Measurements from ENCODE around the gene ICA1.

ICA1 gene

DNA sequence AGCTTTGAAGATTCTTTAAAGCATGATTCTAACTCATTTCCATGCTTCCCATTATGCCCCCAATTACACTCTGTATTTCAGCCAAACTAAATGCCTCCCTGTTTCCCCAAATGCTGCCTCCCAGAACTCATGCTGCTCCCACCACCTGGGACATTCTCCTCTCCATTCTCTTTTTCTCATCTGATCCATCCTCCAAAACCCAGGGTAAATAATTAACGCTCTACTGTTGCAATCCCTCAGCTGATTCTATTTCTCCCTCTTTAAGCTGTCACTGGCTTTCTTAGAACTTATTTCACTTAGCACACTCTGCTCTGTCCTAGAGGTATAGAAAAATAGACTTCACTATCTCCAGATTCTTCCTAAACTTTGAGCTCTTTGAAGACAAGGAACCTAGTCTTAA lies 104.7 kb downstream of the ICA1 start:
- DNase-seq (ENCODE audit: low read depth), result no peak

DNA sequence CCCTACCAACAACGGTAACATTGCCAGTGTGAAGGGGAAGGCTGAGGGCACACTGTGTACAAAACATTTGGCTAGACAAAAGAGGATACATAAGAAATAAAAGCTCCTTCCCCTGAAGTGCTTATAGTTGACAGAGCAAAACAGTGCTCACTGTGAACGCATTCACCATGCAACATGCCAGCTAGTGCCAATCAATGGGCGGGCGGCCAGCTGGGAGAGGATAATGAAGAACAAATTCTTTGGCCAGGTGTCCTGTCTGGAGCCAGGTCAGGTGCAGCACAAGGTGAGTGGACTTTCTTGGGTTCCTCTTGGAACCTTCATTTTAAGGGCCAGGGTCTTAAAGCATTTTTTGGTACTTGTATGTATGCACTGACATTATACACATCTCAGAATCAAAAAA lies 106.1 kb downstream of the ICA1 start:
- no peak for DNase-seq (ENCODE audit: low read depth)

DNA sequence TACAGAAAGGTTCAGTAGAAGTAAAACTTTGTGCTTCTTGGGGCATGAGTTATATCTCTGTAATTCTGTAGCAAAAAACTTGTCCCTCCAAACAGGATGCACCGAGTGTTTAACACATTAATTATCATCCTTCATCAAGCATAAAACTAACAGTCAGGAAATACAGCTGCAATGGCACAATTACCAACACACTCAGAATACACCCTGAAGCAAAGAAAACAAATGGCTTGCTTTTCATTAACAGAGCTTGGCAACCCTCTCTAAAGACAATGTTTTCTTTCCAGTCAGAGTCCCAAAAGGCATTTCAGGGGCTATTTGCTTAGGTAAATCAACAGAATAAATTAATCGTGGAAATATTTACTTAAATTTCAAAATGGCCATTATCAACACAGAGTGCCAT lies 107.7 kb downstream of the ICA1 start:
- no peak for DNase-seq (ENCODE audit: low read depth)

GRCh38 chr7:8152489-8153192 lies 109.3 kb downstream of the ICA1 start:
- DNase-seq (ENCODE audit: low read depth), result no peak

DNA sequence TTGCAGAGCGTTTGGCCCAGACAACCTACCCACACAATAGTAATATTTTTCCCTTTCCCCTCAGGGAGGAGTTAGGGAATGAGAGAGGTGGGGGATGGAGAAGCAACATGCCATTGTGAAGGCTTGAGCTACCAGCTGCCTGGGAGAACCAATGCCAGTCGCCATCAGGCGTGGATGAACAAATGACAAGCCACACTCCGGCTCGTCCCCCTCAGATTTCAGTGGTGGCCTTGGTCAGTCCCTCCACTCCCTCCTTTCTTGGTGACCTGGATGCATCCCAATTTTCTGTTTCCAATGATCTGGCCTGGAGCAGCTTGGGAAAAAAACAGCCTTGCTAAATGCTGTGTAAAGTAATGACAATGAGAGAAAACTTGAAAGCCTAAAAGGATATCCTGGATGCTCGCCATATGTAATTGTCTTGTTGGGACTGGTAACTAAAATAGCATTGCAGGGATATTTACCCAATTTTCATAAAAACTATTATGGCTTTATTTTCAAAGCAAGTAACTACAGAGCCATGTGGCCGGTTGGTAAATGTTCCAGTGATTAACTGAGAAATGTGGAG lies 110.7 kb downstream of the ICA1 start:
- DNase-seq (ENCODE audit: low read depth), result no peak

DNA sequence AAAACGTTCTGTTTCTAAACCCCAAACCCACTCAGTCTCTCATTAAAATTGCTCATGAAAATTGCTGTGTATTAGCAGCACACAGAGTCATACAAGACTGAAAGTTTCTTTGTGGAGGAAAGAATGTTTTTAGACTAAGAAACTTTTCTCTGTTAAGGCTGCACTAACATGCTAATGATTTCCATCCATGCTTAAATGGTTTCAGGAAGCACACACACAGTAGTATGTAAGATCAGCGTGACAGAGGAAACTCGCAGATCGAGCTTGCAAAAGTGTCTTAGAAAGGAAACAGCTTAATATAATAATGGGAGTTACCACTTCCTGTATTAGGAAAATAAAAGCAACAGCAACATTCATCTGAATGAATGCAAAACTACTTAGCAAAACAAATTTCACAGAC lies 112.7 kb downstream of the ICA1 start:
- no peak for DNase-seq (ENCODE audit: low read depth)

DNA sequence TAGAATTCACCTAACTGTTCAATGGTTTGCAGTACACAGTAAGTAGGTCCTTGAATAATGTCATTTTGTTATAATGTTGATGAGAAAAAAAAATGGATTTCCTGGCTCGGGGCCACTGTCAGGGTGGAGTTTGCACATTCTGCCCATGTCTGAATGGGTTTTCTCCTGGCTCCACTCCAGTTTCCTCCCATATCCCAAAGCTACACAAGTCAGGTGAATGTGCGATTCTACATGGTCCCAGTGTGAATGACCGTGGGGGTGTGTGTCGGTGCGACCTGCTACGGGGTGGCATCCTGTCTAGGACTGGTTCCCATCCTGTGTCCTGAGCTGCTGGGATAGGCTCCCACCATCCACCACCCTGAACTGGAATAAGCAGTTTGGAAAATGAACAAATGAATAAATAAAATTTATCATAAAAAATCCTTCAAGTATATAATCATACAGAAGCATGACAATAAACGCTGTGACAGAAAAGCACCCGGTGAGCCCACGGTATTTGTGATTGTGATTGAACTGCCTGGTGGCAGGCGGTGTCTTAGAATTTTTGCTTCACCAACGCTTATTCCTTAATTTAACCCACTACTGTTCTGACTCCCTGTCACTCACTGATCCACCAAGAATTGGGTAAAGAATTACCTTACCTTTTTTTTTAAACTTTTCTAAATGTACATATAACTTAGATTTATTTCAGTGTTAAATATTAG lies 114.1 kb downstream of the ICA1 start:
- DNase-seq (ENCODE audit: low read depth), result no peak

GRCh38 chr7:8146788-8147413 lies 115.1 kb downstream of the ICA1 start:
- no peak for DNase-seq (ENCODE audit: low read depth)

DNA sequence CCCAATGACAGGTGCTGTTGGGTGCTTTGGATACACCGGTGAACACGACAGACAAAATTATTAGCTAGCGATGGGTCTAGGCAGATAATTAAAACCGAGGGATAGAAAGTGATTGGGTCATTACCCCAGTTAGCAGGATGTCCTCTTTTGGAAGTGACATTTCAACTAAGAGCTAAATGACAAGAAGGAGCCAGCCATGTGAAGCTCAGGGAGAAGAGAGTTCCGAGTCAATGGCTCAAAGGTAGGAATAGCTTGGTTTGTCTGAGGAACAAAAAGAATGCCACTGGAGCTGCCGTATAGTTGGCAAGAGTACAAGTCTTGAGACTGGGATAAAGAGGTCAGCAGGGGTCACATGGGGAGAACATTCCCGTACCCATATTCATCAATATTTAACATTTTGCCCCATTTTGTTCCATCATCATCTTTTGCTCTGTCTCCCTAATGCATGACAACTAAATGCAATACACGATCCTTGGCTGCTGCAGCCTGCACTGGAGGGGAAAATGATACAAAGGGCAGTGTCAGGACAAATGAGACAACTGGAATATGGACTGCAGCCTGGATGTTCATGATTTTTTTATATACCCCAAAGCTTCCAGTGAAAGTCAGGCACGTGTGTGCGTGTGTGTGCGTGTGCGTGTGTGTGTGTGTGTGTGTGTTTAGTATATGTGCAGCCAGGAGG lies 115.7 kb downstream of the ICA1 start:
- DNase-seq (ENCODE audit: low read depth), result no peak

- no peak for DNase-seq (ENCODE audit: low read depth)
Measured at GRCh38 chr7:8144856-8145255, 117.1 kb downstream of the ICA1 start.

- no peak for DNase-seq (ENCODE audit: low read depth)
Measured at GRCh38 chr7:8143151-8143874, 118.7 kb downstream of the ICA1 start.

DNA sequence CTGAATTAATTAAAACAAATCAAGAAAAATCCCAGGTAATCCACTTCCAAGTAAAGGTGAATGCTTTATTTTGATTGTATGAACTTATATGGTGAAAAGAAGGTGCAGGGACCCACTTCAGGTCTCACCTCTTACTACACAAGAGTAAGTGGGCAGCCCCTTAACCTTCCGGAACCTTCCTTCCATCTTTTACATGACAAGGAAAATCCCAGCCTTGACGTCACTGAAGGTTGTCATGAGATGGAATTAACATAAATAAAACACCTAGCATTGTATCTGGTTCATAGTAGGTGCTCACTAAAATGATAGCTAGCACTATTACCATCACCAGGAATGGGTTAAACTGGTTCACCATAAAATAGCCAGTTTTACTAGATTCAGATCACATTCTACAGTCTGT lies 119.5 kb downstream of the ICA1 start:
- DNase-seq (ENCODE audit: low read depth), result no peak

DNA sequence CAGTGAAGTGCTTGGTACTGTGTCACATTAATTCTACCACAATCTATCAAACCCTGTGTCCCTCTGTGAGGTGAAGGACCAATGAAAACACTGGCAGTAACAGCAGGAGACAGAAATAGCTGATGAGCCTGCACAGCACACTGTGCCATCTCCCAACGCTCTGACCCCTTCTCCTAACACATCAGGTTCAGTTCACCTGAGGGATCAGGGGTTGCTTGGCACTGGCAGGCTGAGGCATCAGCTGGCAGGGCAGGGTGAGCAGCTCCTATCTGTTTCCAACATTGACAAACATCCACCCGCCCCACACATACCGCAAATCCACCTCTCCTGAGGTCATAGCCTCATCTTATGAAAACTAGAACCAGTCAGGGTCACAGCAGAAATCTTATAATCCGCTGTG lies 120.9 kb downstream of the ICA1 start:
- DNase-seq (ENCODE audit: low read depth), result no peak

GRCh38 chr7:8136051-8136730 lies 125.8 kb downstream of the ICA1 start:
- DNase-seq (ENCODE audit: low read depth), result no peak

- no peak for DNase-seq (ENCODE audit: low read depth)
Measured at GRCh38 chr7:8135417-8135816, 126.5 kb downstream of the ICA1 start.

GRCh38 chr7:8134089-8134733 lies 127.8 kb downstream of the ICA1 start:
- no peak for DNase-seq (ENCODE audit: low read depth)

DNA sequence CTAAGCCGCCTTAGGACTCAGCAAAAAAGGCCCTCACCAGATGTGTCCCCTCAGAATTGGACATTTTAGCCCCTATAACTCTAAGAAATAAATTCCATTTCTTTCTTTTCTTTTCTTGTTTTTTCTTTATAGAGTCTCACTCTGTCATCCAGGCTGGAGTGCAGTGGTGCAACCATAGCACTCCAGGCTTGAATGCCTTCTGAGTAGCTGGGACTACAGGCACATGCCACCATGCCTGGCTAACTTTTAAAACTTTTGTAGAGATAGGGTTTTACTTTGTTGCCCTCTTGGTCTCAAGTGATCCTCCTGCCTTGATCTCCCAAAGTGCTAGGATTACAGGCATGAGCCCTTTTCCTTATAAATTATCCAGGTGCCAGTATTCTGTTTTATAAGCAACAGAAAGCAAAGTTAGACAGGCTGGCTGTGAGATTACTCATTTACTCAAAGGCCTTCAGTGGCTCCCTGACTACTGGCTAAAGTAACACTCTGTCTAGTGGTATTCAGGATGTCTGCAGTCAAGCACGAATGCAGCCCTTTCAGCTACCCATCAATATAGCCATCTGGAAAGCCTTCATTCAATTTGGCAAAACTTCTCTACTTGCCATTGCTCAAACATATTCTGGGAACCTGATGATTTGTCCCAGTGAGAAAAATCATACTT lies 128.6 kb downstream of the ICA1 start:
- no peak for DNase-seq (ENCODE audit: low read depth)

GRCh38 chr7:8131694-8132605 lies 130.0 kb downstream of the ICA1 start:
- DNase-seq (ENCODE audit: low read depth), result no peak

DNA sequence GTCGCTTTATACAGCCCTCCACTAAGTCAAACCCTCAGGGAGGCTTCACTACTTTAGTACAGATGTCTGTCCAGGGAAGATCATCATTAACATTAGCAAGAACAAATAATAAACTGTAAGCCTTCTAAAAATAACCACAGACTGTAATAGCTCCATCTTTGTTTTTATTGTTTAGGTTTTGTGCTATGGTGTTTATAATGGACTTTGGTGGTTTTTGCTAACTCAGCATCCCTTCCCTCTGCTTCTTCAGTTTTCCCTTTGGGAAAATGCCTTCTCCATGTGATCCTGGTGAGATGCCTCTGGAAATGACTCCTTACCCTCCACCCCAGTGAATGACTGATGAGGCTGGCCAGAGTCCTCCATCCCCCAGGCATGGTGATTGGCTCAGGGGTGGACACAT lies 131.3 kb downstream of the ICA1 start:
- no peak for DNase-seq (ENCODE audit: low read depth)
